ENCODE measurements around the gene SNX8. TPM values are rescaled to one million over a fixed set of nuclear protein-coding genes. Genes with fewer than 3 reads are reported as not detected.

SNX8 gene
- total and polyA plus RNA-seq, 9 of the 15 experiments (the other 6 are each of a cell fraction or from before 2014, with no cell fraction given) = 2.7 to 51.6 (median 16.9) TPM

- TF ChIP-seq BCOR (IDR thresholded peaks at IDR 0.05) = peak; percentile 66; the same call in 1 of the 2 replicates
- peak; percentile 89 for TF ChIP-seq TFE3 (CRISPR knock-in tag; IDR thresholded peaks at IDR 0.05)
- peak; percentile 27 for TF ChIP-seq ARHGAP35 (IDR thresholded peaks at IDR 0.05; ENCODE audit: partially characterized antibody)
- TF ChIP-seq SAFB (IDR thresholded peaks at IDR 0.05; ENCODE audit: borderline replicate concordance, low read depth, low read length) = peak; percentile 89
- TF ChIP-seq CTBP1 (IDR thresholded peaks at IDR 0.05; ENCODE audit: borderline replicate concordance) = peak; percentile 87
- no peak; the same call in 1 of the 2 replicates for TF ChIP-seq TAL1 (IDR thresholded peaks at IDR 0.05)
- TF ChIP-seq FOXP4 (CRISPR knock-in tag; IDR thresholded peaks at IDR 0.05; ENCODE audit: borderline replicate concordance) = no peak
- no peak for TF ChIP-seq ILF3 (IDR thresholded peaks at IDR 0.05; ENCODE audit: borderline replicate concordance)
- TF ChIP-seq USF1 (CRISPR knock-in tag; IDR thresholded peaks at IDR 0.05) = peak; percentile 92
- no peak for TF ChIP-seq MYBL2 (IDR thresholded peaks at IDR 0.05; ENCODE audit: low read depth)
- no peak; the same call in 1 of the 2 replicates for TF ChIP-seq MYBL2 (CRISPR knock-in tag; IDR thresholded peaks at IDR 0.05; ENCODE audit: borderline replicate concordance)
- peak; percentile 87 for TF ChIP-seq POLR2G (IDR thresholded peaks at IDR 0.05; ENCODE audit: low read depth, low read length)
- TF ChIP-seq CBX3 (IDR thresholded peaks at IDR 0.05; ENCODE audit: borderline replicate concordance in 1 of 2, low read length in 2 of 2) = no peak; a peak in 1 of 3 replicates
- peak; percentile 90 for TF ChIP-seq BHLHE40 (IDR thresholded peaks at IDR 0.05; ENCODE audit: low read length)
- peak; percentile 48; the same call in 1 of the 2 replicates for TF ChIP-seq LARP7 (IDR thresholded peaks at IDR 0.05)
- peak; percentile 34; the same call in 1 of the 2 replicates for TF ChIP-seq ARID1B (IDR thresholded peaks at IDR 0.05)
- peak; percentile 51; the same call in 1 of the 2 replicates for TF ChIP-seq FOXP1 (CRISPR knock-in tag; IDR thresholded peaks at IDR 0.05)
- peak; percentile 85 for TF ChIP-seq CREB3L1 (IDR thresholded peaks at IDR 0.05; ENCODE audit: borderline replicate concordance, low read depth)
- TF ChIP-seq SIN3A (IDR thresholded peaks at IDR 0.05; ENCODE audit: borderline replicate concordance in 2 of 2, control insufficient read depth in 1 of 2, low read depth in 2 of 2, low read length in 2 of 2) = peak in 1 of 2 experiments; percentile 88; a peak in 2 of 4 replicates
- TF ChIP-seq HMGN3 (IDR thresholded peaks at IDR 0.05; ENCODE audit: borderline replicate concordance, extremely low read depth, insufficient read length, low read depth, low read length) = peak; percentile 49
- TF ChIP-seq CBFA2T3 (IDR thresholded peaks at IDR 0.05) = 0 out of 2 replicates have a peak, but pooled peaks have one; percentile 14
- TF ChIP-seq JUNB (CRISPR knock-in tag; conservative IDR thresholded peaks at IDR 0.05) = no peak
- TF ChIP-seq COPS2 (conservative IDR thresholded peaks at IDR 0.05) = no peak
Measured at GRCh38 chr7:2314209-2314955, at the start of gene SNX8 (continued).

Measured in K562 (cell line).